ENCODE results near the gene ACKR2. TPM values are rescaled to one million over a fixed set of nuclear protein-coding genes. Genes with fewer than 3 reads are reported as not detected.

Gene ACKR2
- total and polyA plus RNA-seq, 8 donors = 0.77 to 7.9 (median 2.0) TPM

DNA sequence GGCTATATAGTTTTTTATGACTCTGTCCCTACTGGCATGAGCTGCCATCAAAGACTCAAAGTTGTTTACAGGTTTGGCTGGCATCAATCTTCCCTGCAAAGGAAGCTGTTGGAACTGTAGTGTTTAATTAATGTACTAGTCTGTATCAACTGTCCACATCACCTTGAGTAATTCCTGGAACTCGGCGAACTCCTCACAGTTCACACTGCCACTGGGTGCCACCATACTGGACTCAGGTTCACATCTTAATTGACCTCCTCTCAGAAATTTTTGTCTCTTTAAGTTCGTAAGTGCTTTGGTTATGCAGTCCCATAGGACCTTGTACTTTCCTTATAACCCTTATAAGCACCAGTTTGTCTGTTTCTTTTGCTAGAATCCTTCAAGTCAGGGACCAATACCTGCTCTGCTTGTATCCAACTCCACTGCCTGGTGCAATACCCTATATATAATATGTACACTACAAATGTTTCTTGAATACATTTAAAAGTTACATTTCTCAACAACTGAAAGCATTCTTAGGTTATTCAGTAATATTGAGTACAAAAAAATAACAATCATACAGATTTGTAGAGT is 8.1 kb upstream of the ACKR2 start:
- TF ChIP-seq CTCF (IDR thresholded peaks at IDR 0.05) = no peak
- Histone ChIP-seq H3K36me3 (no peaks in the 10 kb centered on the region), H3K9me3 (no peaks in the 10 kb centered on the region), H3K4me3 (no peak overlapping the region), H3K4me1 (peaks cover 18 to 44% of the 10 kb centered on the region in 2 donors), H3K27me3 (peaks cover 0 to 10% of the 10 kb centered on the region in 2 donors), H3K27ac (no peak overlapping the region)
- no peak for ATAC-seq
- no peak for DNase-seq
- intact Hi-C loops (cut with DNase I) = no loop called here

- intact Hi-C loops (cut with DNase I) = no loop called here
- peaks cover 0 to 10% of the 10 kb centered on the region in 2 donors for H3K27me3 ChIP-seq
- ATAC-seq (no peak), DNase-seq (no peak)
- H3K36me3 ChIP-seq = no peaks in the 10 kb centered on the region
- peaks cover 18 to 42% of the 10 kb centered on the region in 2 donors for H3K4me1 ChIP-seq
- no peaks in the 10 kb centered on the region for H3K9me3 ChIP-seq
- H3K4me3 ChIP-seq = no peak overlapping the region
- no peak overlapping the region for H3K27ac ChIP-seq
- TF ChIP-seq CTCF (IDR thresholded peaks at IDR 0.05) = no peak
Observed at GRCh38 chr3:42801784-42802183, 7.5 kb upstream of the ACKR2 start.

DNA sequence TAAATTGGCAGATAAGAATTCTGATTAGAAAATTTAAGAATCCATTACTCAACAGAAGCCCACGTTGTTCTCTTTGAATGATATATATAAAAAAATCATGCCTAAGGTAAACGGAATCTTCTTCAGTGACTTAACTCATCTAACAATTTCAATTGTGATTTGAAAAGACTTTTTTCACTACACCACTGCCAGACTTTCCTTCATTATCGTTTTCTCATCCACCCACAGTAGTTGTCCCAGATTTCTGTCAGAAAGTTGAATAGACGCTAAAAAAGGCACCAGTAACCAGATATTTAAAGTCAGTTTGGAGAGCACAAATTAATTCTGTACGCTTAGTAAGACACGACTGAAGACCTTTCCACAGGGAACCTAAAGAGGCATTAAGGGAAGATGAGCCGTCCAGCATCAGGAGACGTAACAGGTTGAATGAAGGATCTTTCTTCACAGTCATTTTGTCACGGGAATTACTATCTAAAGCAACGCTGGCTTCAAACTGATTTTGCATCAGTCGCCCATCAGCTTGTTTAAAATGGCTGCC is 6.3 kb upstream of the ACKR2 start:
- Histone ChIP-seq H3K36me3 (no peaks in the 10 kb centered on the region), H3K27me3 (peaks cover 0 to 10% of the 10 kb centered on the region in 2 donors), H3K27ac (peak overlapping the region; percentile 89 to 90), H3K4me1 (peaks cover 18 to 42% of the 10 kb centered on the region in 2 donors), H3K9me3 (no peaks in the 10 kb centered on the region), H3K4me3 (peak overlapping the region; percentile 79 to 93)
- TF ChIP-seq CTCF (IDR thresholded peaks at IDR 0.05) = no peak
- ATAC-seq (no peak), DNase-seq (no peak)
- intact Hi-C loops (cut with DNase I) = no loop called here

- peak; percentile 58 for ATAC-seq
- H3K4me3 ChIP-seq = peak overlapping the region; percentile 79 to 93
- peaks cover 18 to 42% of the 10 kb centered on the region in 2 donors for H3K4me1 ChIP-seq
- DNase-seq = peak; percentile 42 to 86 (median 60)
- H3K27ac ChIP-seq = peak overlapping the region; percentile 89 to 90
- H3K36me3 ChIP-seq = no peaks in the 10 kb centered on the region
- peaks cover 0 to 10% of the 10 kb centered on the region in 2 donors for H3K27me3 ChIP-seq
- no peak for TF ChIP-seq CTCF (IDR thresholded peaks at IDR 0.05)
- intact Hi-C loops (cut with DNase I) = no loop called here
- H3K9me3 ChIP-seq = no peaks in the 10 kb centered on the region
Observed at GRCh38 chr3:42803414-42804105, 5.7 kb upstream of the ACKR2 start.

DNA sequence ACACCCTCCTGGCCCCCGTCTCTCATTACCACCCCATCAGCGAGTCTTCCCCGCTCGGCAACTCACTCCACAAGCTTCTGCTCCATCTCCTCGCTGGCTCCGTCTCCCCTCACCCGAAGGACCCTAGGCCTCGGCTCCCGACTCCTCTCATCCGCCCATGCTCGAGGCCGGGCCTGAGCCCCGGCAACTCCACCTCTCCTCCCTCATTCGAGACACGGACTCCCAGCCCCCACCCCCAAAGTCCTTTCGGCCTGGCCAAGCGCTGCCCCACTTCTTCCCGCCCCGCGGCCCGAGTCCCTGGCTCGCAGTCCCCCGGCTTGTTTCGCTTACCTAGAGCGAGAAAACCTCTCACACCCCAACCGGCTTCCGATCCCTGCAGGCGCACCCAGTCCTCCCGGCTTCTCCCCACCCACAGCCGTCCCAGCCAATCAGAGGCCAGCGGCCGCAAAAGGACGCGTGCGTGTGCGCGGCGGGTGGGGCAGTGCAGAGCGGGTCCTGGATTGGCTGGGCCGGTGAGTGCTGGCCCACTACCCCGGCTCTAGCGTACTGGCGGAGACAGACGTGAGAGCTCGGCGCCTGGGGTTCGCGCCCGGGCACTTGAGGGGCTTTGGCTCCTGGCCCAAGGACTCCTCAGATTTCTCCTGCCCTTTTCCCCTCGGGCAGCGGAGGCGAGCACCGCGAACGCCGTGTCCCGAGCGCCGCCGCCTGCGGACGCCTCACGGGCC is 5.0 kb upstream of the ACKR2 start, which contains the start of gene HIGD1A:
TSS of gene HIGD1A (minus strand) at position 385 of the 725 bp plus-strand sequence. CDS start 10,237 bp downstream, outside the sequence.
- peak; percentile 91 to 99 (median 97) for DNase-seq
- peak; percentile 99 for ATAC-seq
- peaks cover 0 to 10% of the 10 kb centered on the region in 2 donors for H3K27me3 ChIP-seq
- TF ChIP-seq CTCF (IDR thresholded peaks at IDR 0.05) = no peak
- peak within 1 kb of the TSS; percentile 79 to 93 for H3K4me3 ChIP-seq
- H3K4me1 ChIP-seq = peaks cover 18 to 41% of the 10 kb centered on the region in 2 donors
- H3K27ac ChIP-seq = peak within 1 kb of the TSS; percentile 89 to 90
- intact Hi-C loops (cut with DNase I) = no loop called here
- H3K36me3 ChIP-seq = no peaks in the 10 kb centered on the region
- H3K9me3 ChIP-seq = no peaks in the 10 kb centered on the region
